H1 (cell line): ENCODE data around the gene RNF130.

ENCODE experiments used
- ZNF274 ChIP-seq: IDR thresholded peaks from 2 replicates; pipeline ENCODE4 v1.7.0; 2012; ENCODE audit warnings: low read length, borderline replicate concordance; ENCODE audit errors: extremely low read depth
- TF ChIP-seq, protein P1 (sequence below), 3 experiments: IDR thresholded peaks; 1 replicate in 2 of 3; 2 replicates in 1 of 3; pipeline versions ENCODE4 v1.5.1 to v1.6.1; 2011; ENCODE audit warnings: low read length in 3 of 3, mild to moderate bottlenecking in 3 of 3, inconsistent platforms in 2 of 3, low read depth in 1 of 3, moderate library complexity in 1 of 3; ENCODE audit not compliant: insufficient read depth in 1 of 3; ENCODE audit errors: control extremely low read depth in 1 of 3

DNA sequence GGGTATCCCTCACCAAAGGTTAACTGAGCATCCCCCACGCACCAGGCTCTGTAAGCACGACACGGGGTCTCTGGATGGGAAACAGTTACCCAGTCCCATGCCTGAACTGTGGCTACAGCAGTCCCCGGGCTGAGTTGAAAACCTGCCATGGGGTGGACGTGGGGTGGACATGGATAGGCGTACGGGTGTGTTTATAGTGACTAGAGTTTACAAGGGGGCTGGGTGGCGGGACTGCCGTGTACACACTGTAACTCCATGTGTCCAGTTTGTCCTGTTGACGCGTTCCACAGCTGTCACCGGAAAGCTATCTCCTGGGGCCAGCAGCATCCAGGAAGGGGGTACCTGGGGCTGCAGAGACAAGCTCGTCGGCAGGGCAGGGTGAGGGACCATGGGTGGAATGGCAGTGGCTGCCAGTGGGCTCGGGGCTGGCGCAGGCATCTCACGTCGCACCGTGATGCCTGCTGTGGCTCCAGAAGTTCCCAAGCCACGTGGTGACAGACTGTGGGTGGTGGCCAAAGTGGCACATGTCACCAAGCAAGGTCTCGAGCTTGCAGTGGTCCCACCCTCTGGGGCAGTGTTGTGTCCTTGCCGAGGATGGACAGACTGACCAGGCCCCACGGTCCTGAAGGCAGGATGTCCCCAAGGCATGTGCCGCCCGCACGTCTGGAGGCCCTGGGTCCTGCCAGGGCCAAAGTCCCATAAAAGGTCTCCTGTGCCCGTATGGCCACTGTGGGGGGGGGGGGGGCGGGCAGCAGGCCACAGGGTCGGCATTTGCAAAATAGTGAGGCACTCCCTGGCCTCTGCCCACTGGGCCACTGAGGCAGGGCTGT is 29.3 kb upstream of the RNF130 start:
- TF ChIP-seq, protein P1, sequence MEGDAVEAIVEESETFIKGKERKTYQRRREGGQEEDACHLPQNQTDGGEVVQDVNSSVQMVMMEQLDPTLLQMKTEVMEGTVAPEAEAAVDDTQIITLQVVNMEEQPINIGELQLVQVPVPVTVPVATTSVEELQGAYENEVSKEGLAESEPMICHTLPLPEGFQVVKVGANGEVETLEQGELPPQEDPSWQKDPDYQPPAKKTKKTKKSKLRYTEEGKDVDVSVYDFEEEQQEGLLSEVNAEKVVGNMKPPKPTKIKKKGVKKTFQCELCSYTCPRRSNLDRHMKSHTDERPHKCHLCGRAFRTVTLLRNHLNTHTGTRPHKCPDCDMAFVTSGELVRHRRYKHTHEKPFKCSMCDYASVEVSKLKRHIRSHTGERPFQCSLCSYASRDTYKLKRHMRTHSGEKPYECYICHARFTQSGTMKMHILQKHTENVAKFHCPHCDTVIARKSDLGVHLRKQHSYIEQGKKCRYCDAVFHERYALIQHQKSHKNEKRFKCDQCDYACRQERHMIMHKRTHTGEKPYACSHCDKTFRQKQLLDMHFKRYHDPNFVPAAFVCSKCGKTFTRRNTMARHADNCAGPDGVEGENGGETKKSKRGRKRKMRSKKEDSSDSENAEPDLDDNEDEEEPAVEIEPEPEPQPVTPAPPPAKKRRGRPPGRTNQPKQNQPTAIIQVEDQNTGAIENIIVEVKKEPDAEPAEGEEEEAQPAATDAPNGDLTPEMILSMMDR (IDR thresholded peaks at IDR 0.05; ENCODE audit: control extremely low read depth in 1 of 3, insufficient read depth in 1 of 3, low read depth in 1 of 3, low read length in 3 of 3): no peak
- TF ChIP-seq ZNF274: no peak
